Karpas-422 (cell line): Measurements from ENCODE around the gene FBXL20. TPM values are rescaled to one million over a fixed set of nuclear protein-coding genes. Genes with fewer than 3 reads are reported as not detected.

ENCODE experiments used
- DNase-seq: peaks from one replicate; pipeline ENCODE4 v3.0.0-alpha.2; 2015
- H2AFZ ChIP-seq: fragments of 200-600 bp; sonication (generic); 2 replicates; pipeline ENCODE4 v1.6.1; 2014; ENCODE audit warnings: antibody characterized with exemption, low read length, mixed read lengths
- H3K27ac ChIP-seq: fragments of 200-600 bp; sonication (generic); 2 replicates; pipeline ENCODE4 v1.5.1; 2014; ENCODE audit warnings: mild to moderate bottlenecking, low read length, moderate library complexity
- H3K27me3 ChIP-seq: fragments of 200-600 bp; sonication (generic); 2 replicates; pipeline ENCODE4 v1.6.1; 2014; ENCODE audit warnings: low read length, mixed read lengths
- H3K36me3 ChIP-seq: fragments of 200-600 bp; sonication (generic); 2 replicates; pipeline ENCODE4 v1.6.1; 2014; ENCODE audit warnings: low read length, mixed read lengths; ENCODE audit not compliant: insufficient read depth
- H3K4me1 ChIP-seq: fragments of 200-600 bp; sonication (generic); 2 replicates; pipeline ENCODE4 v1.6.1; 2014; ENCODE audit warnings: mild to moderate bottlenecking, low read length, mixed read lengths
- H3K4me2 ChIP-seq: fragments of 200-600 bp; sonication (generic); 2 replicates; pipeline ENCODE4 v1.6.1; 2014; ENCODE audit warnings: low read length, low read depth, mild to moderate bottlenecking; ENCODE audit not compliant: poor library complexity, severe bottlenecking
- H3K4me3 ChIP-seq: fragments of 200-600 bp; sonication (generic); 2 replicates; pipeline ENCODE4 v1.5.1; 2014; ENCODE audit warnings: mild to moderate bottlenecking, antibody characterized with exemption, low read length, mixed read lengths
- H3K79me2 ChIP-seq: fragments of 200-600 bp; sonication (generic); 2 replicates; pipeline ENCODE4 v1.6.1; 2014; ENCODE audit warnings: mild to moderate bottlenecking, low read length, mixed read lengths
- H3K9ac ChIP-seq: fragments of 200-600 bp; sonication (generic); 2 replicates; pipeline ENCODE4 v1.6.0; 2014; ENCODE audit warnings: low read length
- H3K9me2 ChIP-seq: fragments of 200-600 bp; sonication (generic), shearing (Covaris generic); replicated peaks from 2 replicates; pipeline ENCODE4 v1.6.0; 2014; ENCODE audit warnings: mild to moderate bottlenecking, low read length, moderate library complexity; ENCODE audit not compliant: insufficient read depth
- H3K9me3 ChIP-seq: fragments of 300-700, 200-600 bp; sonication (generic); 2 replicates; pipeline ENCODE4 v1.6.1; 2014; ENCODE audit warnings: low read length, mixed read lengths
- H4K20me1 ChIP-seq: fragments of 200-600 bp; sonication (generic); 2 replicates; pipeline ENCODE4 v1.6.1; 2014; ENCODE audit warnings: mild to moderate bottlenecking, antibody characterized with exemption, low read length, low read depth; ENCODE audit not compliant: insufficient read depth
- total RNA-seq: library from RNA; depleted of rRNA; stranded (reverse); fragments of >200 nt; shearing (Covaris generic); gene quantifications from 2 replicates; pipeline ENCODE4 v1.2.3, GENCODE V29; 2014; ENCODE audit warnings: low replicate concordance

Gene FBXL20
- total RNA-seq, 1 experiment from 2014 or later: 27.0 TPM

DNA sequence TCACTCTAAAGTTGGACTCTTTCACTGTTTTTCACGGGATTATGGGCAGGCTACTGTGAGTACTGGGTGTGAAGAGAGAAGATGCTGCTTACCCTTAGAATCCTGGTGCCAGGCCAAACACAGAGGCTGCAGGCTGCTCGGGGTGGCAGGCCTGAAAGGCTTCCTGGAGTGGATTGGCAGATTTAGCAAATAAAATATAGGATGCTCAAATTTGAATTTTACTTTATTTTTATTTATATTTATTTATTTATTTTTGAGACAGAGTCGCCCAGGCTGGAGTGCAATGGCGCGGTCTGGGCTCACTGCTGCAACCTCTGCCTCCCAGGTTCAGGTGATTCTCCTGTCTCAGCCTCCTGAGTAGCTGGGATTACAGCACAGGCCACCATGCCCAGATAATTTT is 160.8 kb downstream of the FBXL20 start:
- Histone ChIP-seq H3K4me1 (peaks cover 36% of the 10 kb centered on the region), H3K27ac (no peak overlapping the region), H3K4me2 (no peak overlapping the region)

DNA sequence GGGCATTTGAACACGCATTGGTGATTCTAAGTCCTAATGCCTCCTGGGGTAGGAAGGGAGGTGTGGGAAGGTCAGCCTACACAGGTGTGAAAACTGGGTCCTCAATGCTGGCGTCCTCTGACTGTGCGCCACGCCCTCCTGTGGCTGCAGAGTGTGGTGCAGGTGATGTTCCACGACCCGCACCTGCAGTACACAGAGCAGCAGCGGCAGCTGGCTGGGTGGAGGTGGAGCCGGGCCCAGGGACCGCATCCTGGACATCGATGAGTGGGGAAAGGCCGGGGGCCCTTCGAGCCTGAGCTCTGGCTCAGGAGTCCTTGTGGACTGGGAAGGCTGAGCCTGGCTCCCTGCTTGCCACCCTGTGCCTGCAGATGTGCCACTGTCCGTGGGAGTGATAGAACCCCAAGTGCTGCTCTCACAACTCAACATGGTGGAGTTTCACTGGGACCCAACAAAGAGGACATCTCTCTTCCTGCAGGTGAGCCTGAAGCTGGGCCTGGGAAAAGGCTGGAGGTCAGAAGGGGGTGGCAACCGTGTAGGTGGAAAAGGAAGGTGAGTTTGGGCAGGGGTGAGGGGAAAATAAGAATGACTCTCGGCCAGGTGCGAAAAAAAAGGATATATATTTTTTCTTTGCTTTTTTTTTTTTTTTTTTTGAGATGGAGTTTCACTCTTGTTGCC is 161.6 kb downstream of the FBXL20 start:
- no peaks in the 10 kb centered on the region for H3K9me2 ChIP-seq
- H3K9ac ChIP-seq: 0 out of 2 replicates have a peak overlapping the region, but pooled peaks have one; percentile 17
- peaks cover 35% of the 10 kb centered on the region for H3K4me1 ChIP-seq
- H3K79me2 ChIP-seq: no peaks in the 10 kb centered on the region
- no peaks in the 10 kb centered on the region for H3K36me3 ChIP-seq
- no peaks in the 10 kb centered on the region for H3K27me3 ChIP-seq
- no peak overlapping the region for H3K27ac ChIP-seq
- H3K9me3 ChIP-seq: no peaks in the 10 kb centered on the region
- no peak overlapping the region for H3K4me3 ChIP-seq
- H2AFZ ChIP-seq: no peak overlapping the region
- H3K4me2 ChIP-seq: peak overlapping the region; percentile 39
- DNase-seq: peak; percentile 90
- no peaks in the 10 kb centered on the region for H4K20me1 ChIP-seq

More for the DNA sequence above, 160.8 kb downstream of the FBXL20 start:
- H3K9ac ChIP-seq: no peak overlapping the region
- H3K36me3 ChIP-seq: no peaks in the 10 kb centered on the region
- H4K20me1 ChIP-seq: no peaks in the 10 kb centered on the region
- no peak for DNase-seq
- no peaks in the 10 kb centered on the region for H3K27me3 ChIP-seq
- no peak overlapping the region for H3K4me3 ChIP-seq
- H3K79me2 ChIP-seq: no peaks in the 10 kb centered on the region
- no peaks in the 10 kb centered on the region for H3K9me3 ChIP-seq
- no peaks in the 10 kb centered on the region for H3K9me2 ChIP-seq
- H2AFZ ChIP-seq: no peak overlapping the region

DNA sequence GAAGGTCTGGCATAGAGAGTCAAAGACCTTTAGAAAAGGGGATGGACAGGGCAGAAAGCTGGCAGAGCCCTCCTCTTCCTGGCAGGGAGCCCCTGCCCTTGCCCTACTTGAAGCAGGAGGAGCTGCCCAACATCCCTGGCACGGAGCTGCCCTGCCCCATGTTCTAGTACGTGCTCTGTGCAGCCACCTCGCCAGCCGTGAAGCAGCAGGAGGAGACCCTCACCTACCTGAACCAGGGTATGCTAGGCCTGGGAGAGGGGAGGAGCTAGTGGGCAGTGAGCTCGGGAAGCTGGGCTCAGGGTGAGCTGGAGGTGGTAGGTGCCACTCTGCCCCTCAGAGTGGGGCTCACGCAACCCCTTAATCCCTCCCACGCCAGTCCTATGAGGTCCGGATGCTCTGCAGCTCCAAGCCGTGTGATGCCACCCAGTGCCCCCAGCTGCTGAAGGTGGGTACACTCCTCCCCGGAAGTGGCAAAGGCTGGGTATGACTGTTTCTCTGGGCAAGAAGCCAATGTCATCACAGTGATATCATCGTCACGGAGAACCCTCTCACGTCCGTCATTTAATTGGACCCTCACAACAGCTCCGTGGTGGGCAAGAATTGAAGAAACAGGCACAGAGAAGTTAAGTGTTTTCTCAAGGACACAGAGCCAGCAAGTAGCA is 163.0 kb downstream of the FBXL20 start:
- Histone ChIP-seq H3K27ac (no peak overlapping the region), H3K27me3 (no peaks in the 10 kb centered on the region), H2AFZ (no peak overlapping the region), H3K4me1 (peaks cover 23% of the 10 kb centered on the region), H3K4me3 (no peak overlapping the region), H3K4me2 (no peak overlapping the region), H3K9me2 (no peaks in the 10 kb centered on the region), H3K36me3 (no peaks in the 10 kb centered on the region), H4K20me1 (no peaks in the 10 kb centered on the region), H3K9me3 (no peaks in the 10 kb centered on the region), H3K9ac (no peak overlapping the region), H3K79me2 (no peaks in the 10 kb centered on the region)
- DNase-seq: peak; percentile 44

DNA sequence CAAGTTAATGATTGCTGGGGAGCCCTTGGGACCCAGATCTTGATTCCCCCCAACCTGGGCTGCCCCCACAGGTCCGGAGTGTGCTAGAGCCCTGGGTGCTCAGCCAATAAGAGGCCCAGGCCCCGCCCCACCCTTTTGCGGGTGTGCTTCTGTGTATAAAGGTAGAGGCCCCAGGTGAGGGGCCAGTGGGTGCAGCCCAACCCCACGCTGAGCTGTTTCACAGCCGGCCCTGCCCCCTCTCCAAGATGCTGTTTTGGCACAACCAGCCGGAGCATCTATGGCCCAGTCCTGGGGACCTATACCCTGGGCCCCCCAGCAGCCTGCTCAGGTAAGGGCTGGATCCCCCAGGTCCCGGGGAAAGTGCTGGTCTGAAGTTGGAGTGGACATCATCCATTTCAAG is 163.8 kb downstream of the FBXL20 start:
- Histone ChIP-seq H3K27ac (no peak overlapping the region), H3K79me2 (no peaks in the 10 kb centered on the region), H3K9ac (no peak overlapping the region), H2AFZ (no peak overlapping the region), H3K9me3 (no peaks in the 10 kb centered on the region), H4K20me1 (no peaks in the 10 kb centered on the region), H3K36me3 (no peaks in the 10 kb centered on the region), H3K4me3 (no peak overlapping the region), H3K4me2 (no peak overlapping the region), H3K9me2 (no peaks in the 10 kb centered on the region), H3K27me3 (no peaks in the 10 kb centered on the region), H3K4me1 (peaks cover 23% of the 10 kb centered on the region)
- DNase-seq: no peak

DNA sequence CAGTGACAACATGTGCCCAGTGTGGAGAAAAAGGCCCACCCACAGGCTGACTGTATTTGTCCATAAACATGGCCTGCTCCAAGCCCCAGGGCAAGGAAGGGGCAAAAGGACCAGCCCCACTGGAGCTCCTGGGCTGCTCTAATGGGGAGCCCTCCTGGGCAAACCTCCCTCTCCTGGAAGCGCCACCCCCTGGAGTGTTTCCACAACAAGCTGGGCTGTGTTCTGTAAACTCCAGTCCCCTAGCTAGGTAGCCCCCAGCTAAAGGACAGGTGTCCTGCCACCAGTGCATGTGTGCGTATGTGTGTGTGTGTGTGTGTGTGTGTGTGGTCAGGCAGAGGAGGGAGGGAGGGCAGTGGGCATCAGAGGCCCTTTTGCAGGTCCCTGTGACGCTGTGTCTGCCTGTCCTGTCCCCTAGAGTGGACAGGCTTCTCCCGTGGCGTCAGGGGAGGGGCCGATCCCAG is 164.4 kb downstream of the FBXL20 start:
- H3K4me2 ChIP-seq: no peak overlapping the region
- no peaks in the 10 kb centered on the region for H3K9me2 ChIP-seq
- no peaks in the 10 kb centered on the region for H3K79me2 ChIP-seq
- H3K27me3 ChIP-seq: no peaks in the 10 kb centered on the region
- H3K4me3 ChIP-seq: no peak overlapping the region
- no peak for DNase-seq
- no peak overlapping the region for H2AFZ ChIP-seq
- H3K36me3 ChIP-seq: no peaks in the 10 kb centered on the region
- no peaks in the 10 kb centered on the region for H3K9me3 ChIP-seq
- H3K27ac ChIP-seq: no peak overlapping the region
- H3K9ac ChIP-seq: no peak overlapping the region
- H4K20me1 ChIP-seq: no peaks in the 10 kb centered on the region
- H3K4me1 ChIP-seq: peaks cover 25% of the 10 kb centered on the region

DNA sequence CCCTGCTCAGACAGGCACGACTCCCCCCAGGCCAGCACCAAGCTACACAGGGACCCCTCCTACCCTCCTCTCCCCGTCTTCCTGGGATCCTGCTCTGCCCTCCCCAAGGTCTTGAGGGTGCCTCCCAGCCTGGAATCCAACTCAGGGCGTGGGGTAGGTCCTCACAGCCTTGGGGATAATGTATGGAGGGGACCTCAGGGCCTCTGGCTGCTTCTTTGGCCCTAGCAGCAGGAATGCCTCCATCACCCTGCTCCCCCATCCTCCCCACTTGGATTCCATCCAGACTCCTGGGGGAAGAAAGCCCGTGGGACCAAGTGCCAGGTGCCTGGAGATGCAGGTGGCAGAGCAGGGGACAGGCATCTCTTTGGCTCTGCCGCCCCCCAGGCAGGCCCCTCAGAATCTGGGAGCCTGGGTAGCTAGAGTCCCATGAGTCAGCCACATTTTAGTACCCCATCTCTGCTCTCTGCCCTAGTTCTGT is 164.9 kb downstream of the FBXL20 start:
- Histone ChIP-seq H3K4me1 (peaks cover 27% of the 10 kb centered on the region), H4K20me1 (no peaks in the 10 kb centered on the region), H3K27ac (no peak overlapping the region), H3K4me3 (no peak overlapping the region), H3K9ac (no peak overlapping the region), H3K4me2 (no peak overlapping the region), H3K27me3 (no peaks in the 10 kb centered on the region), H3K36me3 (no peaks in the 10 kb centered on the region), H3K79me2 (no peaks in the 10 kb centered on the region), H2AFZ (no peak overlapping the region), H3K9me3 (no peaks in the 10 kb centered on the region), H3K9me2 (no peaks in the 10 kb centered on the region)
- no peak for DNase-seq

DNA sequence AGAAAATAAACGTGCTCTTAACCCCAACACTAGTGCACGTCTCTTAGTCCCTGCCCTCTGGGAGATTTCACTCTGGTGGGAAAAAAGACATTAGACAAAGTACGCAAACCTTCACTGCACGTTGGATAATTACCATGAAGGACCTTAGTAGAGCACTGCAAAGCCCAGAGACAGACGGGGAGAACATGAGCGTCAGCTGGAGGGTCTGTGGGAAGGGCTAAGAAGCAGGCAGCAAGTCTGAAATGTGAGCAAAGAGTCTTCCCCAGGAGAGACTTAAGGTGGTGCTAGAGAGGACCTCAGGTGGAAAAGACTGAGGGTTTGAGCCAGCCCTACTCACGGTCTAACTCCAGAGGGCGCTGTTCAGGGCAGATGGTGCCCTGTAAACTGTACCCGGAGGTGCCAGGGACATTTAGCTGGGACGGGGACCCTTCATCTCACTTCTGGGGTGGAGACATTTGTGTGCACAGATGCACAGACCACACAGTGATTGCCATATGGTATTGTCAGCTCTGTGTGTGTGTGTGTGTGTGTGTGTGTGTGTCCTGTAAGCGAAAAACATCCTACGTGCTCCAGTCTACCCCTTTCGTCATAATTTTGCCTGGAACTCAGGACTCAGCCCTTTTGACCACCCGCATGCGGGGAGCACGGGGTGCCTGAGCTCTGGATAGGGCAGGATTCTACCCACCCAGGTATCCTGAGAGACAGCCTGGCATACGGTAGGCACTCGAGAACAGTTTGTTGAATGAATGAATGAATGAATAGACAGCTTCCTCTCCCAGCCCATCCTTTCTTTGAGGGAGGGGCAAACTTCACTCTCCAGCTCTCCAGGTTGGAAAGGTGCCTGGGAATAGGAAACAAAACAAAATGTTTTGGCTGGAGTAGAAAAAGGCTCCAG is 165.6 kb downstream of the FBXL20 start:
- Histone ChIP-seq H3K4me2 (peak overlapping the region; percentile 28), H3K9ac (no peak overlapping the region), H3K27ac (no peak overlapping the region), H3K27me3 (no peaks in the 10 kb centered on the region), H3K36me3 (no peaks in the 10 kb centered on the region), H3K9me2 (no peaks in the 10 kb centered on the region), H3K79me2 (no peaks in the 10 kb centered on the region), H4K20me1 (no peaks in the 10 kb centered on the region), H3K4me1 (peaks cover 34% of the 10 kb centered on the region), H2AFZ (no peak overlapping the region), H3K4me3 (no peak overlapping the region), H3K9me3 (no peaks in the 10 kb centered on the region)
- DNase-seq: peak; percentile 93
